Neural progenitor cell (in vitro differentiated cells): ENCODE data around the gene COQ5.

Experiments used
- EZH2 ChIP-seq: fragments of 200-600 bp; sonication (generic); IDR thresholded peaks from 2 replicates; pipeline ENCODE4 v1.6.1; 2017; ENCODE audit warnings: antibody characterized with exemption, mild to moderate bottlenecking, moderate library complexity
- TF ChIP-seq, protein P1 (sequence below): fragments of 200-600 bp; sonication (generic); IDR thresholded peaks from 2 replicates; pipeline ENCODE4 v1.5.1; 2017; ENCODE audit warnings: antibody characterized with exemption, mild to moderate bottlenecking

DNA sequence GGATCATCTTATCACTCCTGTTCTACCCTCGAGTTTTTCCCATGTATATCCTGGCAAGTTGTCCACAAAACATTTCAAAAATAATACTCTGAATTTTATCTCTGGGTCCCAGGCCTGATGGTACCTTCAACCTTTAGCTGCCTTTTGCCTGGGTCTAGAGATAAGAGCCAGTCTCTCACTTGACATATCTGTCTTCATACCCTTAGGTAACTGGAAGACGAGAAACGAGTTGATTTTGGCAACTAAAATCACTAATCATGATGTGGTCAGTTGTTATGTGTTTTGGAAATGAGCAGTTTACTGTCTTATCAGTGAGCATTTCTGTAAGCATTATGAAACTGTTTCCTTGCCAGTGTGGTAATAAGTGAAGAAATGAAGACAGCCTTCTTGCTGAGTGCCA, 11.5 kb upstream of the COQ5 start:
- TF ChIP-seq, protein P1, sequence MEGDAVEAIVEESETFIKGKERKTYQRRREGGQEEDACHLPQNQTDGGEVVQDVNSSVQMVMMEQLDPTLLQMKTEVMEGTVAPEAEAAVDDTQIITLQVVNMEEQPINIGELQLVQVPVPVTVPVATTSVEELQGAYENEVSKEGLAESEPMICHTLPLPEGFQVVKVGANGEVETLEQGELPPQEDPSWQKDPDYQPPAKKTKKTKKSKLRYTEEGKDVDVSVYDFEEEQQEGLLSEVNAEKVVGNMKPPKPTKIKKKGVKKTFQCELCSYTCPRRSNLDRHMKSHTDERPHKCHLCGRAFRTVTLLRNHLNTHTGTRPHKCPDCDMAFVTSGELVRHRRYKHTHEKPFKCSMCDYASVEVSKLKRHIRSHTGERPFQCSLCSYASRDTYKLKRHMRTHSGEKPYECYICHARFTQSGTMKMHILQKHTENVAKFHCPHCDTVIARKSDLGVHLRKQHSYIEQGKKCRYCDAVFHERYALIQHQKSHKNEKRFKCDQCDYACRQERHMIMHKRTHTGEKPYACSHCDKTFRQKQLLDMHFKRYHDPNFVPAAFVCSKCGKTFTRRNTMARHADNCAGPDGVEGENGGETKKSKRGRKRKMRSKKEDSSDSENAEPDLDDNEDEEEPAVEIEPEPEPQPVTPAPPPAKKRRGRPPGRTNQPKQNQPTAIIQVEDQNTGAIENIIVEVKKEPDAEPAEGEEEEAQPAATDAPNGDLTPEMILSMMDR: no peak
- no peak for TF ChIP-seq EZH2
